K562 (cell line): ENCODE data around the gene LSM6. TPM values are rescaled to one million over a fixed set of nuclear protein-coding genes. Genes with fewer than 3 reads are reported as not detected.
A peak's percentile ranks its signal among the peaks of the same experiment; 100 is the strongest.

Experiments used
- ILK ChIP-seq: fragments of 450-650 bp; IDR thresholded peaks from 2 replicates; pipeline ENCODE4 v1.6.1; 2016; ENCODE audit warnings: missing genetic modification characterization, low read depth, mild to moderate bottlenecking, missing compliant biosample characterization, moderate library complexity, borderline replicate concordance
- MCM7 ChIP-seq, 2 experiments: fragments of 450-650 bp; IDR thresholded peaks; 2 replicates each; pipeline ENCODE4 v1.6.1; 2016 to 2018
- RBM17 ChIP-seq: fragments of 200-400 bp; formaldehyde crosslinking; IDR thresholded peaks from 2 replicates; pipeline ENCODE4 v1.6.1; 2017; ENCODE audit warnings: low read depth, mild to moderate bottlenecking, low read length, borderline replicate concordance
- REST ChIP-seq, 2 experiments: fragments of 450-650 bp; formaldehyde crosslinking in 1 of 2; IDR thresholded peaks; 2 replicates each; pipeline versions ENCODE4 v1.4.0 to v1.6.1; 2014 to 2020; ENCODE audit warnings: mild to moderate bottlenecking in 2 of 2, borderline replicate concordance in 1 of 2, low read depth in 1 of 2
- RFX1 ChIP-seq: fragments of 450-650 bp; IDR thresholded peaks from 2 replicates; pipeline ENCODE4 v1.6.1; 2016; ENCODE audit warnings: mild to moderate bottlenecking, moderate library complexity
- SMAD2 ChIP-seq: fragments of 150-350 bp; IDR thresholded peaks from 2 replicates; pipeline ENCODE4 v1.6.1; 2014; ENCODE audit warnings: low read depth, mild to moderate bottlenecking, low read length
- TAF7 ChIP-seq: fragments of 450-650 bp; IDR thresholded peaks from 2 replicates; pipeline ENCODE4 v1.6.1; 2016; ENCODE audit warnings: missing genetic modification characterization, missing compliant biosample characterization
- THRAP3 ChIP-seq: fragments of 450-650 bp; IDR thresholded peaks from 2 replicates; pipeline ENCODE4 v1.6.1; 2016; ENCODE audit warnings: mild to moderate bottlenecking, inconsistent platforms, borderline replicate concordance
- ZNF668 ChIP-seq: fragments of 250-450 bp; sonication (Bioruptor Pico); IDR thresholded peaks from 2 replicates; pipeline ENCODE4 v1.8.0; 2022; ENCODE audit warnings: mild to moderate bottlenecking, inconsistent platforms
- polyA plus RNA-seq, 8 experiments: library from polyadenylated mRNA; depleted of rRNA in 4 of 8; stranded (reverse) in 5 of 8; unstranded in 3 of 8; fragments of >200 nt; fragmentation: Nextera tagmentation in 2 of 8; fragmentation: Illumina TruSeq in 1 of 8; extraction: Ambion mirVana in 2 of 8; extraction: Trizol in 1 of 8; gene quantifications; 2 replicates each; pipeline versions ENCODE4 v1.2.1 to v1.2.3, GENCODE V29; 2011 to 2014; ENCODE audit warnings: inconsistent platforms in 1 of 8, missing spikeins in 1 of 8
- total RNA-seq, 7 experiments: library from RNA; depleted of rRNA in 6 of 7; stranded (reverse); fragments of >200 nt in 6 of 7; fragmentation: Illumina TruSeq in 2 of 7; extraction: Trizol in 2 of 7; gene quantifications; 2 replicates each; pipeline versions ENCODE4 v1.2.1 to v1.2.3, GENCODE V29; 2011 to 2021; ENCODE audit warnings: low replicate concordance in 1 of 7

The LSM6 gene
- total and polyA plus RNA-seq, 9 of the 15 experiments (the other 6 are each of a cell fraction or from before 2014, with no cell fraction given) = 39.9 to 150 (median 97.4) TPM

GRCh38 chr4:146175541-146176453, at the start of gene LSM6 (continued):
- TF ChIP-seq RFX1 (no peak), REST (IDR thresholded peaks at IDR 0.05; ENCODE audit: borderline replicate concordance) (peak; percentile 25; the same call in 1 of the 2 replicates), REST (CRISPR knock-in tag; IDR thresholded peaks at IDR 0.05; ENCODE audit: low read depth) (no peak), RBM17 (no peak), MCM7 (IDR thresholded peaks at IDR 0.05) (no peak), TAF7 (tag) (no peak), THRAP3 (no peak), ZNF668 (no peak), ILK (tag) (no peak), SMAD2 (no peak)
